GM23338 (cell line): ENCODE data around the gene CORO1C. TPM values are rescaled to one million over a fixed set of nuclear protein-coding genes. Genes with fewer than 3 reads are reported as not detected.

Source experiments
- ATAC-seq: fragments of 200-7000 bp; cut with Tn5 transposase; 3 replicates; pipeline ENCODE4 v1.9.1; 2020
- DNase-seq: peaks from one replicate; pipeline ENCODE4 v3.0.0-alpha.2; 2015; ENCODE audit warnings: low spot score
- H2AFZ ChIP-seq: fragments of 200-600 bp; sonication (generic); 2 replicates; pipeline ENCODE4 v1.8.0; 2016; ENCODE audit warnings: antibody characterized with exemption, mild to moderate bottlenecking, moderate library complexity
- H3F3A ChIP-seq: fragments of 200-600 bp; sonication (generic); replicated peaks from 2 replicates; pipeline ENCODE4 v1.8.0; 2017; ENCODE audit warnings: antibody characterized with exemption, mixed run types, low read depth
- H3K27ac ChIP-seq: fragments of 200-600 bp; sonication (generic); 2 replicates; pipeline ENCODE4 v1.6.1; 2016; ENCODE audit warnings: low read depth
- H3K27me3 ChIP-seq: fragments of 200-600 bp; sonication (generic); 2 replicates; pipeline ENCODE4 v1.8.0; 2016; ENCODE audit warnings: mild to moderate bottlenecking, mixed run types, moderate library complexity; ENCODE audit not compliant: insufficient read depth
- H3K36me3 ChIP-seq: fragments of 200-600 bp; sonication (generic); 2 replicates; pipeline ENCODE4 v1.8.0; 2016; ENCODE audit warnings: mild to moderate bottlenecking; ENCODE audit not compliant: insufficient read depth
- H3K4me1 ChIP-seq: fragments of 200-600 bp; sonication (generic); 2 replicates; pipeline ENCODE4 v1.8.0; 2016; ENCODE audit warnings: mild to moderate bottlenecking, moderate library complexity; ENCODE audit not compliant: insufficient read depth
- H3K4me2 ChIP-seq: fragments of 200-600 bp; sonication (generic); 2 replicates; pipeline ENCODE4 v1.7.1; 2017; ENCODE audit warnings: mixed run types
- H3K4me3 ChIP-seq: fragments of 200-600 bp; sonication (generic); 2 replicates; pipeline ENCODE4 v1.6.1; 2016; ENCODE audit warnings: mixed run types
- H3K79me2 ChIP-seq: fragments of 200-600 bp; sonication (generic); replicated peaks from 2 replicates; pipeline ENCODE4 v1.8.0; 2017; ENCODE audit warnings: mild to moderate bottlenecking; ENCODE audit not compliant: insufficient read depth
- H3K9me2 ChIP-seq: fragments of 200-600 bp; sonication (generic); 2 replicates; pipeline ENCODE4 v1.8.0; 2017; ENCODE audit not compliant: insufficient read depth
- H4K20me1 ChIP-seq: fragments of 200-600 bp; sonication (generic); replicated peaks from 2 replicates; pipeline ENCODE4 v1.8.0; 2017; ENCODE audit warnings: mild to moderate bottlenecking; ENCODE audit not compliant: insufficient read depth
- H3K27ac Mint-ChIP-seq: 2 replicates; pipeline ENCODE4 v1.8.0; 2020; ENCODE audit warnings: inconsistent platforms, mild to moderate bottlenecking, moderate library complexity, mixed read lengths
- H3K27me3 Mint-ChIP-seq: 3 replicates; pipeline ENCODE4 v1.8.0; 2022; ENCODE audit warnings: low read depth, mild to moderate bottlenecking, moderate library complexity, mixed read lengths, inconsistent platforms; ENCODE audit not compliant: insufficient read depth, poor library complexity
- H3K36me3 Mint-ChIP-seq: 3 replicates; pipeline ENCODE4 v1.8.0; 2021; ENCODE audit warnings: low read depth, mild to moderate bottlenecking, inconsistent platforms, moderate library complexity, mixed read lengths
- H3K4me1 Mint-ChIP-seq: 3 replicates; pipeline ENCODE4 v1.8.0; 2020; ENCODE audit warnings: mild to moderate bottlenecking, inconsistent platforms, mixed read lengths
- H3K4me3 Mint-ChIP-seq: 3 replicates; pipeline ENCODE4 v1.8.0; 2021; ENCODE audit warnings: moderate library complexity, mild to moderate bottlenecking, inconsistent platforms, mixed read lengths
- H3K9me3 Mint-ChIP-seq: 3 replicates; pipeline ENCODE4 v1.8.0; 2020; ENCODE audit warnings: moderate library complexity, mild to moderate bottlenecking, inconsistent platforms, mixed read lengths
- CREB1 ChIP-seq: fragments of 250-450 bp; sonication (Bioruptor Pico); IDR thresholded peaks from 2 replicates; pipeline ENCODE4 v1.5.0; 2020; ENCODE audit warnings: low read depth, mild to moderate bottlenecking, moderate library complexity
- JUNB ChIP-seq: IDR thresholded peaks from one replicate; pipeline ENCODE4 v1.6.1; 2016; ENCODE audit warnings: antibody characterized with exemption; ENCODE audit not compliant: unreplicated experiment
- ZNF331 ChIP-seq: fragments of 250-450 bp; sonication (Bioruptor Pico); IDR thresholded peaks from 2 replicates; pipeline ENCODE4 v1.5.0; 2020; ENCODE audit warnings: low read depth, mild to moderate bottlenecking, moderate library complexity
- ZNF462 ChIP-seq: fragments of 250-450 bp; sonication (Bioruptor Pico); IDR thresholded peaks from 2 replicates; pipeline ENCODE4 v1.5.0; 2020; ENCODE audit warnings: mild to moderate bottlenecking, moderate library complexity
- polyA plus RNA-seq: library from polyadenylated mRNA; unstranded; fragments of >200 nt; fragmentation: Nextera tagmentation; extraction: Ambion mirVana; gene quantifications from 2 replicates; pipeline ENCODE4 v1.2.1, GENCODE V29; 2016
- total RNA-seq: library from RNA; depleted of rRNA; stranded (reverse); fragments of >200 nt; shearing (Covaris generic); gene quantifications from 2 replicates; pipeline ENCODE4 v1.2.3, GENCODE V29; 2014

The CORO1C gene
- total and polyA plus RNA-seq, 2 experiments from 2014 or later, result 59.2 to 89.5 TPM

DNA sequence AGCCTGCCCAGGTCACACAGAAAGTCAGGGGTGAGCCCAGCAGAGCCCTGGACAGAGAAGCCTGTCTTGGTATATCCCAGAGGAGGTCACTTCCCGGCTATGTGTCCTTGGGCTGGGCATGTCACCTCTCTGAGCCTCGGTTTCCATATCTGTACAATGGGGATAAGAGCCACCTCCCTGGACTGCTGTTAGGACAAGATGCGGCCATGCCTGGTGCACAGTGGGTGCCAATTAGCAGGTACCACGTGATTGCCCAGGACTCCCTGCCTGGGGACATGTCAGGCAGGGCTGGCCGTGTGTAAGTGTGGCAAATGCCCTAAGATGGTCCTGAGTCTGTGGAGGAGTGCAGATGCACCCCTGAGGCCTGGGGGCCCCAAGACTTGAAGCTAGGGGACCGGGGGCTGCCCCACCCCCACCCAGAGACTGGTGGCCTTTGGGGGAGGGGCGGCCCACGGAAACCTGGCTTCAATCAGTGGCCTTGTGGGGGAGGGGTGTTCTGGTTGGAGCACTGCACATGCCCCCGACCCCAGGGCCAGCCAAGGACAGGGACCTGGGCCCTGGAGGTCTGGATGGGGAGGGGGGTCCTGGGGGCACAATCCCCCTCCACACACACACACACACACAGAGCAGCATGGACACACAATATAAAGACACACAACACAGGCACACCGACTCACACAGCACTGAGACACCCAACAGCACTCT, 134.3 kb downstream of the CORO1C start:
- no peaks in the 10 kb centered on the region for H3K27me3 ChIP-seq
- Mint-ChIP-seq H3K4me3 (no peak overlapping the region), H3K4me1 (peaks cover 10% of the 10 kb centered on the region), H3K9me3 (no peaks in the 10 kb centered on the region), H3K36me3 (no peaks in the 10 kb centered on the region), H3K27me3 (peaks cover 2% of the 10 kb centered on the region), H3K27ac (no peak overlapping the region)
- ATAC-seq, result no peak
- H3K79me2 ChIP-seq, result no peaks in the 10 kb centered on the region
- no peaks in the 10 kb centered on the region for H3K36me3 ChIP-seq
- H3K9me2 ChIP-seq, result no peaks in the 10 kb centered on the region
- DNase-seq, result no peak
- H2AFZ ChIP-seq, result no peak overlapping the region
- no peaks in the 10 kb centered on the region for H4K20me1 ChIP-seq
- H3K4me3 ChIP-seq, result no peak overlapping the region
- no peaks in the 10 kb centered on the region for H3F3A ChIP-seq
- H3K27ac ChIP-seq, result no peak overlapping the region
- H3K4me1 ChIP-seq, result no peaks in the 10 kb centered on the region; the same call in 1 of the 2 replicates
- H3K4me2 ChIP-seq, result no peak overlapping the region
- no peak for TF ChIP-seq CREB1 (CRISPR knock-in tag)
- no peak for TF ChIP-seq ZNF462 (CRISPR knock-in tag)
- TF ChIP-seq ZNF331, result no peak
- TF ChIP-seq JUNB, result no peak
